ENCODE data around the gene ADRA2B.

The ADRA2B gene

GRCh38 chr2:96136129-96136720 lies 19.9 kb upstream of the ADRA2B start:
- DNase-seq (ENCODE audit: low read depth), result no peak

GRCh38 chr2:96135621-96136020 lies 19.2 kb upstream of the ADRA2B start:
- no peak for DNase-seq (ENCODE audit: low read depth)

GRCh38 chr2:96135171-96135570 lies 18.8 kb upstream of the ADRA2B start:
- DNase-seq (ENCODE audit: low read depth), result no peak

- no peak for DNase-seq (ENCODE audit: low read depth)
Observed at GRCh38 chr2:96134421-96134820, 18.1 kb upstream of the ADRA2B start.

GRCh38 chr2:96131813-96132745 lies 15.7 kb upstream of the ADRA2B start:
- DNase-seq (ENCODE audit: low read depth), result no peak

GRCh38 chr2:96131152-96131812 lies 14.9 kb upstream of the ADRA2B start:
- no peak for DNase-seq (ENCODE audit: low read depth)

GRCh38 chr2:96130483-96130882 lies 14.1 kb upstream of the ADRA2B start:
- no peak for DNase-seq (ENCODE audit: low read depth)

GRCh38 chr2:96129528-96130120 lies 13.3 kb upstream of the ADRA2B start:
- no peak for DNase-seq (ENCODE audit: low read depth)

- DNase-seq (ENCODE audit: low read depth), result no peak
Observed at GRCh38 chr2:96128456-96128855, 12.1 kb upstream of the ADRA2B start.

GRCh38 chr2:96124406-96125265 lies 8.3 kb upstream of the ADRA2B start:
- DNase-seq (ENCODE audit: low read depth), result no peak

- no peak for DNase-seq (ENCODE audit: low read depth)
Observed at GRCh38 chr2:96123936-96124335, 7.6 kb upstream of the ADRA2B start.

- no peak for DNase-seq (ENCODE audit: low read depth)
Observed at GRCh38 chr2:96123290-96123689, 6.9 kb upstream of the ADRA2B start.

GRCh38 chr2:96122391-96122790 lies 6.0 kb upstream of the ADRA2B start:
- DNase-seq (ENCODE audit: low read depth), result no peak

- no peak for DNase-seq (ENCODE audit: low read depth)
Observed at GRCh38 chr2:96121414-96121813, 5.0 kb upstream of the ADRA2B start.

- DNase-seq (ENCODE audit: low read depth), result no peak
Observed at GRCh38 chr2:96120991-96121390, 4.6 kb upstream of the ADRA2B start.

GRCh38 chr2:96120091-96120720 lies 3.8 kb upstream of the ADRA2B start:
- no peak for DNase-seq (ENCODE audit: low read depth)

- DNase-seq (ENCODE audit: low read depth), result no peak
Observed at GRCh38 chr2:96119389-96119751, 3.0 kb upstream of the ADRA2B start.

- DNase-seq (ENCODE audit: low read depth), result no peak
Observed at GRCh38 chr2:96118698-96119388, 2.5 kb upstream of the ADRA2B start.

- no peak for DNase-seq (ENCODE audit: low read depth)
Observed at GRCh38 chr2:96117701-96118588, 1.6 kb upstream of the ADRA2B start.
